HG03432 (cell line): ENCODE data around the gene ATP13A3.
"Not testable (repeated sequence)": the region's sequence is repeated elsewhere in the genome, so short reads cannot be mapped to it uniquely, and the experiment has no call there.

Experiments
- ATAC-seq: cut with Tn5 transposase; IDR thresholded peaks from one replicate; pipeline ENCODE4 v1.9.1; 2021; ENCODE audit warnings: mild to moderate bottlenecking, moderate library complexity; ENCODE audit not compliant: unreplicated experiment

Gene ATP13A3

GRCh38 chr3:194500198-194500597, 13.4 kb upstream of the ATP13A3 start:
- ATAC-seq, result no peak

DNA sequence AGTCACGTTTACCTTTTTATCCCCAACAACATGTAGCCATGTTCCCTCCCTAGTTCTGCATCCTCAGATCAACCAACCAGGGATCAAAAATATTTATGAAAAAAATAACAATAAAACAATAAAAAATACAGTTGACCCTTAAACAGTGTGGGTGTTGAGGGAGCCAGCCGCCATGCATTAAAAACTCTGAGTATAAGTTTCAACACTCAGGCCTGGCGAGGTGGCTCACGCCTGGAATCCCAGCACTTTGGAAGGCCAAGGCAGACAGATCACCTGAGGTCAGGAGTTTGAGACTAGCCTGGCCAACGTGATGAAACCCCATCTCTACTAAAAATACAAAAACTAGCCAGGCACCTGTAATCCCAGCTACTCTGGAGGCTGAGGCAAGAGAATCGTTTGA, 12.7 kb upstream of the ATP13A3 start:
- not testable (repeated sequence) for ATAC-seq

DNA sequence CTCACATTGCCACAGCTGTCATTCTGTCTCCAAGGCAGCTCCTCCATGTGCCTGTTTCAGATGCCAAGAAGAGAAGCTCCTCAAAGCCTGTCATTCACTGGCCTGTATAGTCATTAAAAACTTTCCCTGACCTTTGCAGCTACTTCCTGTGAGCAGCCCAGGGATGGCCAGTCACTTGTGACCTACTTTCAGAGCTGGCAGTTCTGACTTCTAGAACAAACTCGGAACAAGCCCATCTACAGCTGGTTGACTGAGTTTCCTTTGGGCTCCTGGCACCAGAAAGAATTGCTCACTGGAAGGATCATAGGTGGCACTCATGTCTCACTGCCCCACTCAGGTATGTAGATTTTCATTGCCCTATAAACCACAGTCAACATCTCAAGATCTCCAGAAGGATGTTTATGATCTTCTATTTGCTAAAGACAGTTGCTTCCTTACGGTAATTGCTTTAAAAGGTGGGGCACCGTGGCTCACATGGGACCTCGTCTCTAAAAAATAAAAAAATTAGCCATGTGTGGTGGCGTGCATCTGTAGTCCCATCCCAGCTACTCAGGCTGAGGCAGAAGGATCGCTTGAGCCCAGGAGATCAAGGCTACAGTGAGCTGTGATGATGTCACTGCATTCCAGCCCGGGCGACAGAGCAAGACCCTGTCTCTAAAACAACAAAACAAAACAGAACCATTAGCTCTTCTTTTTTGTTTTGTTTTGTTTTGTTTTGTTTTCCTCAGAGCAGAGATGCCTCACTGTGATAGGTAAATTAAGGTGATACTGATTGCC, 11.2 kb upstream of the ATP13A3 start:
- ATAC-seq, result no peak

- no peak for ATAC-seq
These were observed 9.6 kb upstream of the ATP13A3 start for GRCh38 chr3:194496217-194496919.

- ATAC-seq, result no peak
These were observed 8.2 kb upstream of the ATP13A3 start for GRCh38 chr3:194494951-194495374.

DNA sequence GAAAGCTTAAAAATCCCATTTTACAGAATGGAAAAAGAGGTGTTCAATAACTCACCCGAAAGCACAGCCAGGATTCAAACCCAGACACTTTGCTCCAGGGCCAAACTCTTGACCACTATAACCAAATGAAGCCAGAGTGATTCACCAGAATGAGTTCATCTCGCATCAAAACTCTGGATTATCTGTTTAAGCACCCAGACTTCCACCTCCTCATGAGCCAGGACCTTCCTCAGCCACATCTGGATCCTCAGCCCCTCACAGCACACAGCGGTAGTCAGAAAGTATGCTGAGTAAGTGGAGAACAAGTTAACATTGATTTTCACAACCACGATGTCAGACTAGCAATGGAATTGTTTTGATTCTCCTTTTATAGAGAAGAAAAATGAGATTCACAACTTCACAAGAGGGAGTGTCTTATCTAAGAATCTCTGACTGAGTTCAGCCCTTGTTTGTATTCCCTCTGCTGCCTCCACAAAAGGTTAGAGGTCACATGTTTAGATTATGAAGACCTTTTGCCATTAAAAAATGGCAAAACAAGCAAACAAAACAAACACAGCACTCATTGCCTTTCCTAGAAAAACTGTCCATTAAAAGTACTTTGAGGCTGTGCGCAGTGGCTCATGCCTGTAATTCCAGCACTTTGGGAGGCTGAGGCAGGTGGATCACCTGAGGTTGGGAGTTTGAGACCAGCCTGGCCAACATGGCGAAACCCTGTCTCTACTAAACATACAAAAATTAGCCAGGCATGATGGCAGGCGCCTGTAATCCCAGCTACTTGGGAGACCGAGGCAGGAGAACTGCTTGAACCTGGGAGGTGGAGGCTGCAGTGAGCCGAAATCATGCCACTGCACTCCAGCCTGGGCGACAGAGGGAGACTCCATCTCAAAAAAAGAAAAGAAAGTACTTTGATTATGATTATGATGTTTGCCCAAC, 7.5 kb upstream of the ATP13A3 start:
- not testable (repeated sequence) for ATAC-seq

- ATAC-seq, result no peak
These were observed 5.2 kb upstream of the ATP13A3 start for GRCh38 chr3:194492001-194492400.

DNA sequence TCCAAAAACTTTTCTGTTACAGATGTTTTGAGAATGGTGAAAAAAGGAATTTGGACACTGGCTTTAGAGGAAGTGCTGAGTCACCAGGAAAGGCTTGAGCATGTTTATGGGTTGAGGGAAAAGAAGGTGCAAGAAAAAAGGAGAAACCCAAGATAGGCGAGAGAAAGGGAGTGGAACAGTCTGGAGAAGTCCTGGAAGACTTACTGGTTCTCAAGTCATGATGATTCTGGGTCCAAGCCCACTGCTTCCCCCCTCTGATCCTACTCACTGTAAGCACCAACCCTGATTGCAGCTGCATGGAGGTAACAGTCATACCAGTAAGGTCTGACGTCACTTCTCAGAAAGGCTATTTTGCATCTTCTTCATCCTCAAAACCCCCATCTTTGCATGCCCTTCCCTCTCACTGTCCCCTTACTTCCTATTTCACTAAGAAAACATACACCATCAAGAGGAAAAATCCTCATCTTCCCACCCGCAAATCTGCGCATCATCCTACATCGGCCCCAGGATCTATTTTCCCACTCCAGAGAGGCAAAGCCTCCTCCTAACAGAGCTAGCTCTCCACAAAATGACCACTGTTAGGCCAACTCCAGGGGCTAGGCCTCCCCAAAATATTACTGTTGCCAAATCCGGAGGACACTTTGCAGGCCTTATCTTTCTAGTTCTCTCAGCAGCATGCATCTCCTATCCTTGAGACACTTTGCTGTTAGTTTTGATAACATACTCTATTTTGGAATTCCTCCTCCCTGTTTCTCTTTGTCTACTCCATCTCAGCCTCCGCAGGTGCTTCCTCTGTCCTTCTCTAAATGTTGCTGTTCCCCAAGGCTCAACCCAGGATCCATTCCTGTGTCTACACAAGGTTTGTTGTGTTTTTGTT, 3.2 kb upstream of the ATP13A3 start:
- peak; percentile 35 for ATAC-seq

DNA sequence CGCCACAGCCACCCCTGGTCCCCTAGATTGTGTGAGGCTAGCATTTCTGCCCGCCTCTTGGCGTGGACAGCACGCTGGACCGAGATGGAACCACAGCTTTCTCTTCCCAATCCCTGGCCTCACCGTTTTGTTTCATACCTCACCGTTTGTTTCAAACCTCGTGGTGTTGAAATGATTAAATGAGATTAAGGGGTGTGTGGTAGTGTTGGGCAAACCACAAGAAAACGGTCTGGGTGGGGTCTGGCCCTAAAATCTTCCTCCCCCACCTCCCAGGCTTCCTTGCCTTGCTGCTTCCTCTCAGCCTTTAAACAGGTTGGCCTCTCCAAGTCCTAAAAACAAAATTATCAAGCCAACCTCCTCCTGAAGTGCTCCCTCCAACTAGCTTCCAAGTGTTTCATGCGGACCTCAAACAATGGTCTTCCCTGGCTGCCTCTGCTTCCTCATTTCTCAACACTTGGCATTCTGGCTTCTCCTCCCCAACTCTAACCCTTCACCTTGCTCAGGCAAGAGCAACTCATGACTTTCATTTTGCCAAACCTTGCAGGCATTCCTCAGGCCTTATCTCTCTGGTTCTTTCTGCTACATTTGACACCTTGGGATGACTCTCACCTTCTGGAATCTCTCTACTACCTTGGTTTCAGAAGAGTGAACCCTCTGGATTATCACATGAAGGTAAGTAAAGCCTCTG, 1.4 kb upstream of the ATP13A3 start:
- no peak for ATAC-seq

GRCh38 chr3:194487289-194488054, 670 bp upstream of the ATP13A3 start:
- ATAC-seq, result peak; percentile 26

- peak; percentile 23 for ATAC-seq
These were observed 792 bp downstream of the ATP13A3 start for GRCh38 chr3:194485881-194486539.

DNA sequence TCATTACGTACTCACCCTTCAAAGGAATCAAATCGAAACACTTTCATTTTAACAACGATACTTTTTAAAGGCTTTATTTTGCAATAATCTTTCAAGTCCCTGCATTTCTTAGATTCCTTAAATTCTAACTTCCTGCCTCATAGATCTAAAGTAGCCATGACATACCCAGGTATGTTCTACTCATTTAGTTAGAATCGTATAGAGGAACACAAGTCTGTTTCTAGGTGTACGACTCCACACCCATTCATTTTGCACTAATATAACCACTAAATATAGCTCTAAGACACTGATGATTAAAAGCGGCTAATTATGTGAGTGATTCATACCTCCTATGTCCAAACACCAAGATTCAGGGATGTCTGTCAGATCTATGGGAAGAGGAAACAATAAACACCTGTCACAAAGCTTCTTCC, 1.3 kb downstream of the ATP13A3 start:
- ATAC-seq, result no peak

GRCh38 chr3:194484614-194485013, 2.2 kb downstream of the ATP13A3 start:
- ATAC-seq, result no peak

DNA sequence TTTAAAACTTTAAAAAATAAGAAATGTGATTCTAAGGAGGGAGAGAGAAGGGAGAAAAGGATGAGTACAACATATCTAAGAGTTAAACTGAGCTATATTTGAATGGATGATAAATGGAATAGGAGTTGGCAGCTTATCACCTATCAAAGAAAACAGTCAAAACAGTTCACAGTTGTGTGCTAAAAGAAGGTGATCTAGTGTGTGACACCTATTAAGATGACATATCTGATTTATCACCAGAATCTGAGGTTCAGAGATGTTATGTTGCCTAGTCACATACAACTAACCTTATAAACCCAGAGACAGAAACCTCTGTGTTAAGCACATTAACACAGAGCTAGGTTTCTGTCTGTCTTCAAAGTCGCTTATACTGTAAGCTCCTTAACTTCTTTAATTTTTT, 3.0 kb downstream of the ATP13A3 start:
- ATAC-seq, result no peak

GRCh38 chr3:194482830-194483229, 4.0 kb downstream of the ATP13A3 start:
- not testable (repeated sequence) for ATAC-seq

GRCh38 chr3:194482196-194482593, 4.6 kb downstream of the ATP13A3 start:
- ATAC-seq, result no peak

- no peak for ATAC-seq
These were observed 5.1 kb downstream of the ATP13A3 start for GRCh38 chr3:194481525-194482195.

DNA sequence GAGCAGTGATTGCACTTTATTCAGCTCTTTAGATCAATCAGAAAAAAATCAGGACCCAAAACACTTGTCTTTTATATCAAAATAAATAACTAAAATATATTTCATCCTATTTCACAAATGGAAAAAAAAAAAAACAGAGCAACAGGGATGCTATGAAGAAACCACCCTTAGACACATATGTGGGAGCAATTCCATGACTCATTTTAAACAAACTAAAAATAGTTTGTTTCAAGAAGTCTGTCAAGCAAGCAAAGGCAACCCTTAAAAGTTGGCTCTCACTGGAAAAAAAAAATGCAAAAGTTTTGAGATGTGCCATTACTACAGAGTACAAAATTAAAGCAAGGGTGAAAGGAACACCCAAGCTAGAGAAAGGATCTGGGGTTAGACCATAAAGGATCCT, 5.7 kb downstream of the ATP13A3 start:
- ATAC-seq, result no peak
